IMR-90 (cell line): ENCODE results near the gene MICAL2. TPM values are rescaled to one million over a fixed set of nuclear protein-coding genes. Genes with fewer than 3 reads are reported as not detected.

Source experiments
- ATAC-seq: fragments of 200-7000 bp; cut with Tn5 transposase; 2 replicates; pipeline ENCODE4 v1.9.1; 2020; ENCODE audit warnings: low read depth, mild to moderate bottlenecking, moderate library complexity
- BruUV-seq: library from RNA; stranded (reverse); fragments of 400-500 nt; replicated peaks from 2 replicates; lab custom pipeline; 2021; lab: Mats Ljungman, UMichigan
- CTCF ChIA-PET: fragments of 300-600 bp; formaldehyde crosslinking; extraction: SDS; loops from one replicate; lab custom pipeline; 2021; ENCODE audit warnings: antibody characterized with exemption; lab: Yijun Ruan, JAX
- POLR2A ChIA-PET: fragments of 300-600 bp; sonication (Branson Sonifier 250); formaldehyde crosslinking; loops from one replicate; lab custom pipeline; 2022; ENCODE audit warnings: antibody characterized with exemption; ENCODE audit not compliant: unreplicated experiment; lab: Charles Lee
- DNase-seq: peaks from one replicate; pipeline ENCODE4 v3.0.0; 2013
- H2AFZ ChIP-seq: replicated peaks from 2 replicates; pipeline ENCODE3; 2013; ENCODE audit warnings: low read length, mild to moderate bottlenecking; ENCODE audit not compliant: poor library complexity
- H2AK5ac ChIP-seq: 2 replicates; pipeline ENCODE4 v1.6.1; 2013; ENCODE audit warnings: low read depth, low read length, inconsistent platforms
- H2AK9ac ChIP-seq: replicated peaks from 2 replicates; pipeline ENCODE3; 2013; ENCODE audit warnings: mild to moderate bottlenecking, low read depth, low read length, moderate library complexity; ENCODE audit not compliant: poor library complexity
- H2BK120ac ChIP-seq: 2 replicates; pipeline ENCODE4 v1.6.1; 2013; ENCODE audit warnings: low read depth, low read length, inconsistent platforms
- H2BK15ac ChIP-seq: 3 replicates; pipeline ENCODE4 v1.6.1; 2013; ENCODE audit warnings: low read depth, low read length, inconsistent platforms
- H2BK20ac ChIP-seq: 2 replicates; pipeline ENCODE4 v1.6.1; 2013; ENCODE audit warnings: low read depth, mild to moderate bottlenecking, inconsistent platforms, low read length, moderate library complexity
- H2BK5ac ChIP-seq: 2 replicates; pipeline ENCODE4 v1.6.1; 2013; ENCODE audit warnings: mild to moderate bottlenecking, low read depth, low read length, inconsistent platforms; ENCODE audit not compliant: poor library complexity, severe bottlenecking
- H3K14ac ChIP-seq: replicated peaks from 2 replicates; pipeline ENCODE4 v1.6.1; 2013; ENCODE audit warnings: low read depth, low read length, inconsistent platforms
- H3K18ac ChIP-seq: 2 replicates; pipeline ENCODE4 v1.6.1; 2013; ENCODE audit warnings: low read depth, low read length, control low read depth
- H3K23ac ChIP-seq: 2 replicates; pipeline ENCODE4 v1.6.1; 2013; ENCODE audit warnings: low read depth, low read length, inconsistent platforms
- H3K27ac ChIP-seq: 2 replicates; pipeline ENCODE4 v1.5.1; 2013; ENCODE audit warnings: mild to moderate bottlenecking, control low read depth, low read length; ENCODE audit not compliant: insufficient read depth
- H3K27me3 ChIP-seq: 2 replicates; pipeline ENCODE4 v1.6.1; 2013; ENCODE audit warnings: low read length; ENCODE audit not compliant: control insufficient read depth, insufficient read depth
- H3K36me3 ChIP-seq: 2 replicates; pipeline ENCODE4 v1.6.1; 2013; ENCODE audit warnings: low read length, mixed read lengths; ENCODE audit not compliant: control insufficient read depth, insufficient read depth
- H3K4ac ChIP-seq: 2 replicates; pipeline ENCODE4 v1.6.1; 2013; ENCODE audit warnings: low read depth, low read length, inconsistent platforms
- H3K4me1 ChIP-seq: 2 replicates; pipeline ENCODE4 v1.6.1; 2013; ENCODE audit warnings: low read length, mixed read lengths; ENCODE audit not compliant: control insufficient read depth, insufficient read depth
- H3K4me2 ChIP-seq: 2 replicates; pipeline ENCODE4 v1.6.1; 2013; ENCODE audit warnings: low read depth, mild to moderate bottlenecking, control low read depth, low read length, moderate library complexity
- H3K4me3 ChIP-seq: 2 replicates; pipeline ENCODE4 v1.5.1; 2013; ENCODE audit warnings: low read depth, mild to moderate bottlenecking, control low read depth, low read length, moderate library complexity; ENCODE audit not compliant: insufficient read depth
- H3K56ac ChIP-seq: 2 replicates; pipeline ENCODE4 v1.6.1; 2013; ENCODE audit warnings: low read length, inconsistent platforms; ENCODE audit not compliant: insufficient read depth; ENCODE audit errors: extremely low read depth
- H3K79me1 ChIP-seq, 2 experiments: 2 replicates each; pipeline ENCODE4 v1.6.1; 2013; ENCODE audit warnings: low read length in 2 of 2, inconsistent platforms in 1 of 2, low read depth in 1 of 2
- H3K9ac ChIP-seq: 2 replicates; pipeline ENCODE4 v1.6.1; 2013; ENCODE audit warnings: low read depth, low read length, control low read depth
- H3K9me1 ChIP-seq: 2 replicates; pipeline ENCODE4 v1.6.1; 2013; ENCODE audit warnings: low read length, inconsistent platforms; ENCODE audit not compliant: insufficient read depth
- H3K9me3 ChIP-seq: 2 replicates; pipeline ENCODE4 v1.6.1; 2013; ENCODE audit warnings: low read length; ENCODE audit not compliant: control insufficient read depth, insufficient read depth
- H4K20me1 ChIP-seq: 2 replicates; pipeline ENCODE4 v1.6.1; 2013; ENCODE audit warnings: low read length, inconsistent platforms; ENCODE audit not compliant: insufficient read depth
- H4K5ac ChIP-seq: 2 replicates; pipeline ENCODE4 v1.6.1; 2013; ENCODE audit warnings: mild to moderate bottlenecking, low read depth, low read length, control low read depth
- H4K8ac ChIP-seq, 2 experiments: 2 replicates each; pipeline ENCODE4 v1.6.1; 2013; ENCODE audit warnings: low read depth in 2 of 2, low read length in 2 of 2, control low read depth in 1 of 2, inconsistent platforms in 1 of 2
- H4K91ac ChIP-seq: 2 replicates; pipeline ENCODE4 v1.6.1; 2013; ENCODE audit warnings: low read depth, low read length, inconsistent platforms; ENCODE audit not compliant: insufficient read depth
- BHLHE40 ChIP-seq: fragments of 150-350 bp; IDR thresholded peaks from 2 replicates; pipeline ENCODE4 v1.6.1; 2016; ENCODE audit warnings: mild to moderate bottlenecking, low read depth, low read length
- CEBPB ChIP-seq: IDR thresholded peaks from 2 replicates; pipeline ENCODE4 v1.6.1; 2012; ENCODE audit warnings: low read depth, low read length, improper control_type of control experiment
- FOS ChIP-seq: fragments of 150-350 bp; IDR thresholded peaks from 2 replicates; pipeline ENCODE4 v1.6.1; 2016; ENCODE audit warnings: low read depth, low read length
- MAFK ChIP-seq: IDR thresholded peaks from 2 replicates; pipeline ENCODE4 v1.6.1; 2012; ENCODE audit warnings: low read depth, low read length, improper control_type of control experiment
- NFE2L2 ChIP-seq: fragments of 150-350 bp; IDR thresholded peaks from 2 replicates; pipeline ENCODE4 v1.6.1; 2016; ENCODE audit warnings: low read depth, mild to moderate bottlenecking, low read length
- POLR2A ChIP-seq: IDR thresholded peaks from 2 replicates; pipeline ENCODE4 v1.6.1; 2012; ENCODE audit warnings: mild to moderate bottlenecking, low read depth, low read length
- RAD21 ChIP-seq: IDR thresholded peaks from 2 replicates; pipeline ENCODE4 v1.6.1; 2012; ENCODE audit warnings: low read length, improper control_type of control experiment
- SMC3 ChIP-seq: fragments of 150-350 bp; IDR thresholded peaks from 2 replicates; pipeline ENCODE4 v1.6.1; 2016; ENCODE audit warnings: low read depth, mild to moderate bottlenecking, antibody characterized with exemption, low read length, moderate library complexity
- WGBS, 2 experiments: methylation state at CpG; one replicate each; pipeline versions ENCODE4 v1.1.5 to v1.1.7; 2013; ENCODE audit warnings: missing lambda C conversion rate in 2 of 2; ENCODE audit not compliant: insufficient read length in 1 of 2; ENCODE audit errors: extremely low coverage in 2 of 2; 5-methylcytosine and 5-hydroxymethylcytosine counted together
- dilution Hi-C: fragments of 300-500 bp; cut with HindIII; formaldehyde crosslinking; loops from one replicate; pipeline ENCODE4 v1.14.3; 2018; ENCODE audit warnings: low sequenced_read_pairs; ENCODE audit not compliant: unreplicated experiment
- in situ Hi-C: fragments of 300-500 bp; cut with MboI; formaldehyde crosslinking; loops from 3 replicates; pipeline ENCODE4 v1.14.3; 2019; ENCODE audit warnings: low sequenced_read_pairs, inconsistent platforms, mixed read lengths
- intact Hi-C: fragments of 100-400 bp; cut with micrococcal nuclease; formaldehyde crosslinking; loops from 2 replicates; pipeline ENCODE4 v1.10.0; 2022
- polyA plus RNA-seq, 3 experiments: library from polyadenylated mRNA; depleted of rRNA; stranded (reverse); fragments of >200 nt; gene quantifications; 2 replicates each; pipeline ENCODE4 v1.2.3, GENCODE V29; 2012; ENCODE audit warnings: low replicate concordance in 1 of 3
- total RNA-seq: library from RNA; depleted of rRNA; stranded (reverse); fragments of >200 nt; gene quantifications from 2 replicates; pipeline ENCODE4 v1.2.3, GENCODE V29; 2012

MICAL2 gene
- total and polyA plus RNA-seq, 2 of the 4 experiments (the other 2 are of a cell fraction): 170 to 336 TPM

- ATAC-seq: peak; percentile 39; the same call in 1 of the 2 replicates
- H2BK15ac ChIP-seq: peak overlapping the region; percentile 47; the same call in 1 of the 3 replicates
- H3K79me1 ChIP-seq: peaks cover 46 to 96% of the 10 kb centered on the region in 2 experiments
- H2AK5ac ChIP-seq: peak overlapping the region; percentile 81; the same call in 1 of the 2 replicates
- peaks cover 26% of the 10 kb centered on the region for H3K4me1 ChIP-seq
- H3K9ac ChIP-seq: peak overlapping the region; percentile 41; the same call in 1 of the 2 replicates
- peak overlapping the region; percentile 38; the same call in 1 of the 2 replicates for H3K27ac ChIP-seq
- ChIA-PET POLR2A (interaction anchor here (0.7 kb wide), 1 partner anchor 153 kb away, joined by 5 read pairs; no protein-coding TSS in a partner anchor), CTCF (no interaction called here)
- peak overlapping the region; percentile 82 for H3K4ac ChIP-seq
- H2AFZ ChIP-seq: no peak overlapping the region
- H3K4me3 ChIP-seq: no peak overlapping the region
- intact Hi-C loops (no loop called here), dilution Hi-C loops (no loop called here), in situ Hi-C loops (no loop called here)
- H3K23ac ChIP-seq: peak overlapping the region; percentile 42; the same call in 1 of the 2 replicates
- H4K8ac ChIP-seq: peak overlapping the region; percentile 45 to 53; a peak in 2 of 4 replicates
- peak overlapping the region; percentile 21 for H2AK9ac ChIP-seq
- peak overlapping the region; percentile 95 for H2BK5ac ChIP-seq
- BruUV-seq: no TSS peak
- H3K9me1 ChIP-seq: peaks cover 43% of the 10 kb centered on the region
- peak overlapping the region; percentile 91 for H4K5ac ChIP-seq
- peak; percentile 30; the same call in 1 of the 2 replicates for TF ChIP-seq POLR2A
- no peak for TF ChIP-seq NFE2L2
- no peak; the same call in 1 of the 2 replicates for TF ChIP-seq SMC3
- peak; percentile 97 for TF ChIP-seq FOS
- TF ChIP-seq BHLHE40: peak; percentile 49; the same call in 1 of the 2 replicates
- no peak for TF ChIP-seq CEBPB
- no peak for TF ChIP-seq RAD21
- no peak for TF ChIP-seq MAFK
- H3K4me2 ChIP-seq: peak overlapping the region; percentile 57; the same call in 1 of the 2 replicates
- WGBS, 2 experiments: no CpG with 5 or more reads among the region's 5 CpGs
- peak overlapping the region; percentile 80 for H2BK20ac ChIP-seq
- H3K36me3 ChIP-seq: peaks cover 66% of the 10 kb centered on the region
- no peaks in the 10 kb centered on the region for H3K27me3 ChIP-seq
- 0 out of 2 replicates have a peak overlapping the region, but pooled peaks have one; percentile 37 for H4K91ac ChIP-seq
- peak overlapping the region; percentile 96; the same call in 1 of the 2 replicates for H3K18ac ChIP-seq
- no peak overlapping the region for H3K56ac ChIP-seq
- H3K14ac ChIP-seq: peak overlapping the region; percentile 43; the same call in 1 of the 2 replicates
- H3K9me3 ChIP-seq: no peaks in the 10 kb centered on the region
- peak; percentile 86 for DNase-seq
- peak overlapping the region; percentile 89 for H2BK120ac ChIP-seq
- no peaks in the 10 kb centered on the region for H4K20me1 ChIP-seq
Measured at GRCh38 chr11:12213883-12214282, 103.5 kb downstream of the MICAL2 start.
